Urinary bladder (tissue), 4 donors: ENCODE results near the gene SLC27A5. TPM values are rescaled to one million over a fixed set of nuclear protein-coding genes. Genes with fewer than 3 reads are reported as not detected.

Experiments used
- DNase-seq: peaks from one replicate; pipeline ENCODE4 v3.0.0-alpha.2; 2015; ENCODE audit errors: extremely low spot score
- H3K27ac ChIP-seq: one replicate; pipeline ENCODE4 v1.5.1; 2013; ENCODE audit warnings: low read depth, mild to moderate bottlenecking, moderate library complexity
- H3K36me3 ChIP-seq: one replicate; pipeline ENCODE4 v1.6.1; 2013; ENCODE audit warnings: mild to moderate bottlenecking, moderate library complexity; ENCODE audit not compliant: insufficient read depth
- H3K4me1 ChIP-seq: one replicate; pipeline ENCODE4 v1.6.1; 2013; ENCODE audit warnings: mild to moderate bottlenecking, moderate library complexity; ENCODE audit not compliant: insufficient read depth
- H3K4me3 ChIP-seq: one replicate; pipeline ENCODE4 v1.5.1; 2013; ENCODE audit warnings: low read depth, low read length
- WGBS: extraction: QIAGEN DNeasy Blood & Tissue Kit; methylation state at CpG from one replicate; pipeline ENCODE4 v1.1.7; 2013; 5-methylcytosine and 5-hydroxymethylcytosine counted together
- polyA plus RNA-seq: library from polyadenylated mRNA; stranded (reverse); fragments of 200-250 nt; gene quantifications from one replicate; pipeline ENCODE4 v1.2.3, GENCODE V29; 2013
- total RNA-seq: library from RNA; depleted of rRNA; stranded (reverse); fragments of >200 nt; gene quantifications from one replicate; pipeline ENCODE4 v1.2.3, GENCODE V29; 2014
- donor health status: healthy with polysubstance abuse.
- donor health status: healthy.

The SLC27A5 gene
- total RNA-seq (3.5 TPM), polyA plus RNA-seq (16.8 TPM)

- H3K4me1 ChIP-seq: no peaks in the 10 kb centered on the region
- no peak within 1 kb of the TSS for H3K4me3 ChIP-seq
- 87% methylated on average over 25 of the region's 25 CpGs for WGBS
- H3K27ac ChIP-seq: no peak within 1 kb of the TSS
- no peaks in the 10 kb centered on the region for H3K36me3 ChIP-seq
- DNase-seq: no peak
Observed at GRCh38 chr19:58511353-58512208, at the start of gene SLC27A5. SLC27A5 (minus strand) TSS chr19:58511992; CDS start chr19:58511955, 37 bp downstream.

GRCh38 chr19:58560921-58561320, 49.1 kb upstream of the SLC27A5 start:
- H3K4me1 ChIP-seq: no peaks in the 10 kb centered on the region
- no peak overlapping the region for H3K27ac ChIP-seq
- DNase-seq: no peak
- H3K36me3 ChIP-seq: no peaks in the 10 kb centered on the region
- H3K4me3 ChIP-seq: no peak overlapping the region

GRCh38 chr19:58560007-58560887, 48.5 kb upstream of the SLC27A5 start:
- 80% methylated on average over 8 of the region's 8 CpGs for WGBS
- no peaks in the 10 kb centered on the region for H3K4me1 ChIP-seq

GRCh38 chr19:58559275-58560006, 47.6 kb upstream of the SLC27A5 start:
- H3K27ac ChIP-seq: peak overlapping the region; percentile 97
- DNase-seq: peak; percentile 88
- H3K4me1 ChIP-seq: no peaks in the 10 kb centered on the region
- 1% methylated on average over 33 of the region's 33 CpGs for WGBS
- no peaks in the 10 kb centered on the region for H3K36me3 ChIP-seq
- H3K4me3 ChIP-seq: peak overlapping the region; percentile 71

More at GRCh38 chr19:58560007-58560887, 48.5 kb upstream of the SLC27A5 start:
- DNase-seq: no peak
- Histone ChIP-seq H3K4me3 (peak overlapping the region; percentile 71), H3K36me3 (no peaks in the 10 kb centered on the region), H3K27ac (no peak overlapping the region)

- Histone ChIP-seq H3K36me3 (no peaks in the 10 kb centered on the region), H3K4me3 (peak overlapping the region; percentile 71), H3K4me1 (no peaks in the 10 kb centered on the region), H3K27ac (peak overlapping the region; percentile 99)
- WGBS: under 1% methylated on average over 76 of the region's 76 CpGs
- peak; percentile 96 for DNase-seq
Observed at GRCh38 chr19:58558623-58559274, 47.0 kb upstream of the SLC27A5 start.

- DNase-seq: no peak
- H3K4me1 ChIP-seq: no peaks in the 10 kb centered on the region
- no peaks in the 10 kb centered on the region for H3K36me3 ChIP-seq
- H3K4me3 ChIP-seq: peak within 1 kb of the TSS; percentile 71
- under 1% methylated on average over 62 of the region's 62 CpGs for WGBS
- peak within 1 kb of the TSS; percentile 99 for H3K27ac ChIP-seq
Observed at GRCh38 chr19:58558066-58558622, 46.4 kb upstream of the SLC27A5 start, which contains the start of gene UBE2M. UBE2M (minus strand) TSS chr19:58558611; CDS start chr19:58558381, 230 bp downstream.

- Histone ChIP-seq H3K27ac (peak overlapping the region; percentile 93), H3K36me3 (no peaks in the 10 kb centered on the region), H3K4me1 (no peaks in the 10 kb centered on the region), H3K4me3 (peak overlapping the region; percentile 71)
- no peak for DNase-seq
- 34% methylated on average over 12 of the region's 12 CpGs for WGBS
Observed at GRCh38 chr19:58557221-58558065, 45.7 kb upstream of the SLC27A5 start.

- WGBS: 63% methylated on average over 10 of the region's 10 CpGs
- no peaks in the 10 kb centered on the region for H3K36me3 ChIP-seq
- H3K27ac ChIP-seq: no peak overlapping the region
- no peaks in the 10 kb centered on the region for H3K4me1 ChIP-seq
- no peak for DNase-seq
- no peak overlapping the region for H3K4me3 ChIP-seq
Observed at GRCh38 chr19:58556622-58557220, 44.9 kb upstream of the SLC27A5 start.

- H3K36me3 ChIP-seq: no peaks in the 10 kb centered on the region
- DNase-seq: no peak
- H3K4me1 ChIP-seq: no peaks in the 10 kb centered on the region
- no peak overlapping the region for H3K27ac ChIP-seq
- no peak overlapping the region for H3K4me3 ChIP-seq
- WGBS: 82% methylated on average over 16 of the region's 16 CpGs
Observed at GRCh38 chr19:58555920-58556621, 44.3 kb upstream of the SLC27A5 start.

- WGBS: 47% methylated on average over 4 of the region's 4 CpGs
- H3K4me1 ChIP-seq: no peaks in the 10 kb centered on the region
- peak overlapping the region; percentile 3 for H3K4me3 ChIP-seq
- DNase-seq: no peak
- no peaks in the 10 kb centered on the region for H3K36me3 ChIP-seq
- peak overlapping the region; percentile 72 for H3K27ac ChIP-seq
Observed at GRCh38 chr19:58555369-58555885, 43.6 kb upstream of the SLC27A5 start.
